ENCODE measurements around the gene EWSR1.
A peak's percentile ranks its signal among the peaks of the same experiment; 100 is the strongest.

The EWSR1 gene

GRCh38 chr22:29306835-29307595 lies 38.9 kb downstream of the EWSR1 start:
- no peak for DNase-seq

- DNase-seq: no peak
Observed at GRCh38 chr22:29307596-29308147, 39.6 kb downstream of the EWSR1 start.

GRCh38 chr22:29308148-29308790 lies 40.2 kb downstream of the EWSR1 start:
- DNase-seq: no peak

- DNase-seq: no peak
Observed at GRCh38 chr22:29308791-29309262, 40.8 kb downstream of the EWSR1 start.

GRCh38 chr22:29309332-29310064 lies 41.4 kb downstream of the EWSR1 start:
- DNase-seq: no peak

- no peak for DNase-seq
Observed at GRCh38 chr22:29310065-29310862, 42.2 kb downstream of the EWSR1 start.

GRCh38 chr22:29310863-29311339 lies 42.8 kb downstream of the EWSR1 start:
- peak; percentile 88 for DNase-seq

GRCh38 chr22:29311464-29312217 lies 43.6 kb downstream of the EWSR1 start:
- DNase-seq: no peak

GRCh38 chr22:29312218-29313125 lies 44.4 kb downstream of the EWSR1 start:
- DNase-seq: no peak

GRCh38 chr22:29313126-29313575 lies 45.1 kb downstream of the EWSR1 start:
- peak; percentile 8 for DNase-seq

GRCh38 chr22:29313576-29314466 lies 45.8 kb downstream of the EWSR1 start:
- DNase-seq: no peak

- DNase-seq: no peak
Observed at GRCh38 chr22:29314537-29315285, 46.6 kb downstream of the EWSR1 start.

GRCh38 chr22:29315286-29316140 lies 47.4 kb downstream of the EWSR1 start, which contains the start of gene RASL10A:
TSS of gene RASL10A (minus strand) at chr22:29315697. CDS start at chr22:29315246, 451 bp downstream.
- no peak for DNase-seq

- DNase-seq: no peak
Observed at GRCh38 chr22:29316141-29316828, 48.2 kb downstream of the EWSR1 start.

GRCh38 chr22:29317827-29318454 lies 49.9 kb downstream of the EWSR1 start:
- no peak for DNase-seq

GRCh38 chr22:29319072-29319471 lies 51.0 kb downstream of the EWSR1 start:
- no peak for DNase-seq
